ENCODE data around the gene FARS2.

DNA sequence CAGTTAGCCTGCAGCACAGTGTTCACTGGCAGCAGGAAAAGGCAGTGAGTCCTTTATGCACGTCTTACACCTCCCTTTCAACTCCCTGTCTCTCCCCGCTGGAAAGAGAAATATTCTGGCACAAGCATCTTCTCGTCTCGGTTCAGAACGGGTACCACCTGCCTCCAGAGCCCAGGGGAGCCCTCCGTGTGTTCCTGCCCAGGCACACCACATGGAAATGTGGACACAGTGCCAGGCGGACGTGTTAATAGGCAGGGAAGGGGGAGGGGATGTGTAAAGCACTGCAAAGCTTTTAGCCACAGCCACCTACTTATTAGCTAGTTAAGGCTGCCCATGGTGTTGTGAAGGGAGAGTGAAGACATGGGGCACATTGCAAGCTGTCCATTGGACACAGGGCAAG, 219.7 kb downstream of the FARS2 start:
- no peak for TF ChIP-seq CREM (IDR thresholded peaks at IDR 0.05; ENCODE audit: low read depth)
- no peak for TF ChIP-seq POLR2AphosphoS5 (IDR thresholded peaks at IDR 0.05; ENCODE audit: control insufficient read depth, insufficient read depth, low read depth, low read length)
- TF ChIP-seq SMC3 (conservative IDR thresholded peaks at IDR 0.05; ENCODE audit: insufficient read depth, low read depth, low read length) = no peak
- TF ChIP-seq, protein P1, sequence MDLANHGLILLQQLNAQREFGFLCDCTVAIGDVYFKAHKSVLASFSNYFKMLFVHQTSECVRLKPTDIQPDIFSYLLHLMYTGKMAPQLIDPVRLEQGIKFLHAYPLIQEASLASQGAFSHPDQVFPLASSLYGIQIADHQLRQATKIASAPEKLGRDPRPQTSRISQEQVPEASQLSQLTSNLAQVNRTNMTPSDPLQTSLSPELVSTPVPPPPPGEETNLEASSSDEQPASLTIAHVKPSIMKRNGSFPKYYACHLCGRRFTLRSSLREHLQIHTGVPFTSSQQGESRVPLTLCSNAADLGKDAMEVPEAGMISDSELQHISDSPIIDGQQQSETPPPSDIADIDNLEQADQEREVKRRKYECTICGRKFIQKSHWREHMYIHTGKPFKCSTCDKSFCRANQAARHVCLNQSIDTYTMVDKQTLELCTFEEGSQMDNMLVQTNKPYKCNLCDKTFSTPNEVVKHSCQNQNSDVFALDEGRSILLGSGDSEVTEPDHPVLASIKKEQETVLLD (IDR thresholded peaks at IDR 0.05) = no peak
- TF ChIP-seq CHD1 (IDR thresholded peaks at IDR 0.05; ENCODE audit: low read length) = no peak
- TF ChIP-seq POLR2A (conservative IDR thresholded peaks at IDR 0.05) = no peak
- TF ChIP-seq, protein P2, sequence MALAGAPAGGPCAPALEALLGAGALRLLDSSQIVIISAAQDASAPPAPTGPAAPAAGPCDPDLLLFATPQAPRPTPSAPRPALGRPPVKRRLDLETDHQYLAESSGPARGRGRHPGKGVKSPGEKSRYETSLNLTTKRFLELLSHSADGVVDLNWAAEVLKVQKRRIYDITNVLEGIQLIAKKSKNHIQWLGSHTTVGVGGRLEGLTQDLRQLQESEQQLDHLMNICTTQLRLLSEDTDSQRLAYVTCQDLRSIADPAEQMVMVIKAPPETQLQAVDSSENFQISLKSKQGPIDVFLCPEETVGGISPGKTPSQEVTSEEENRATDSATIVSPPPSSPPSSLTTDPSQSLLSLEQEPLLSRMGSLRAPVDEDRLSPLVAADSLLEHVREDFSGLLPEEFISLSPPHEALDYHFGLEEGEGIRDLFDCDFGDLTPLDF (CRISPR knock-in tag; IDR thresholded peaks at IDR 0.05) = no peak
- TF ChIP-seq, protein P3, sequence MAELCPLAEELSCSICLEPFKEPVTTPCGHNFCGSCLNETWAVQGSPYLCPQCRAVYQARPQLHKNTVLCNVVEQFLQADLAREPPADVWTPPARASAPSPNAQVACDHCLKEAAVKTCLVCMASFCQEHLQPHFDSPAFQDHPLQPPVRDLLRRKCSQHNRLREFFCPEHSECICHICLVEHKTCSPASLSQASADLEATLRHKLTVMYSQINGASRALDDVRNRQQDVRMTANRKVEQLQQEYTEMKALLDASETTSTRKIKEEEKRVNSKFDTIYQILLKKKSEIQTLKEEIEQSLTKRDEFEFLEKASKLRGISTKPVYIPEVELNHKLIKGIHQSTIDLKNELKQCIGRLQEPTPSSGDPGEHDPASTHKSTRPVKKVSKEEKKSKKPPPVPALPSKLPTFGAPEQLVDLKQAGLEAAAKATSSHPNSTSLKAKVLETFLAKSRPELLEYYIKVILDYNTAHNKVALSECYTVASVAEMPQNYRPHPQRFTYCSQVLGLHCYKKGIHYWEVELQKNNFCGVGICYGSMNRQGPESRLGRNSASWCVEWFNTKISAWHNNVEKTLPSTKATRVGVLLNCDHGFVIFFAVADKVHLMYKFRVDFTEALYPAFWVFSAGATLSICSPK (IDR thresholded peaks at IDR 0.05; ENCODE audit: borderline replicate concordance) = no peak
- TF ChIP-seq, protein P4, sequence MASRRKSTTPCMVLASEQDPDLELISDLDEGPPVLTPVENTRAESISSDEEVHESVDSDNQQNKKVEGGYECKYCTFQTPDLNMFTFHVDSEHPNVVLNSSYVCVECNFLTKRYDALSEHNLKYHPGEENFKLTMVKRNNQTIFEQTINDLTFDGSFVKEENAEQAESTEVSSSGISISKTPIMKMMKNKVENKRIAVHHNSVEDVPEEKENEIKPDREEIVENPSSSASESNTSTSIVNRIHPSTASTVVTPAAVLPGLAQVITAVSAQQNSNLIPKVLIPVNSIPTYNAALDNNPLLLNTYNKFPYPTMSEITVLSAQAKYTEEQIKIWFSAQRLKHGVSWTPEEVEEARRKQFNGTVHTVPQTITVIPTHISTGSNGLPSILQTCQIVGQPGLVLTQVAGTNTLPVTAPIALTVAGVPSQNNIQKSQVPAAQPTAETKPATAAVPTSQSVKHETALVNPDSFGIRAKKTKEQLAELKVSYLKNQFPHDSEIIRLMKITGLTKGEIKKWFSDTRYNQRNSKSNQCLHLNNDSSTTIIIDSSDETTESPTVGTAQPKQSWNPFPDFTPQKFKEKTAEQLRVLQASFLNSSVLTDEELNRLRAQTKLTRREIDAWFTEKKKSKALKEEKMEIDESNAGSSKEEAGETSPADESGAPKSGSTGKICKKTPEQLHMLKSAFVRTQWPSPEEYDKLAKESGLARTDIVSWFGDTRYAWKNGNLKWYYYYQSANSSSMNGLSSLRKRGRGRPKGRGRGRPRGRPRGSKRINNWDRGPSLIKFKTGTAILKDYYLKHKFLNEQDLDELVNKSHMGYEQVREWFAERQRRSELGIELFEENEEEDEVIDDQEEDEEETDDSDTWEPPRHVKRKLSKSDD (conservative IDR thresholded peaks at IDR 0.05; ENCODE audit: low read length) = no peak
- TF ChIP-seq RUNX1 (IDR thresholded peaks at IDR 0.05; ENCODE audit: low read depth) = no peak
- no peak for TF ChIP-seq DDX20 (tag; IDR thresholded peaks at IDR 0.05; ENCODE audit: low read depth)
